CD4-positive, alpha-beta T cell treated with Interleukin-15 for 1 hour (primary cell): Measurements from ENCODE around the gene PBX1.

Source experiments
- DNase-seq: peaks from one replicate; pipeline ENCODE4 v3.0.0-alpha.2; 2020

Gene PBX1

GRCh38 chr1:164843743-164844500 is 284.9 kb downstream of the PBX1 start:
- no peak for DNase-seq

GRCh38 chr1:164846731-164847691 is 288.0 kb downstream of the PBX1 start:
- DNase-seq, result no peak

- DNase-seq, result no peak
Observed at GRCh38 chr1:164853146-164853545, 294.2 kb downstream of the PBX1 start.

GRCh38 chr1:164855716-164856329 is 296.8 kb downstream of the PBX1 start:
- no peak for DNase-seq

GRCh38 chr1:164856381-164856780 is 297.4 kb downstream of the PBX1 start:
- DNase-seq, result no peak

GRCh38 chr1:164857439-164857838 is 298.5 kb downstream of the PBX1 start:
- no peak for DNase-seq

GRCh38 chr1:164858096-164858632 is 299.2 kb downstream of the PBX1 start:
- DNase-seq, result no peak

- no peak for DNase-seq
Observed at GRCh38 chr1:164861632-164862031, 302.6 kb downstream of the PBX1 start.

- no peak for DNase-seq
Observed at GRCh38 chr1:164863056-164863455, 304.1 kb downstream of the PBX1 start.

- DNase-seq, result no peak
Observed at GRCh38 chr1:164864161-164864560, 305.2 kb downstream of the PBX1 start.

- DNase-seq, result no peak
Observed at GRCh38 chr1:164865385-164865784, 306.4 kb downstream of the PBX1 start.

GRCh38 chr1:164867590-164867989 is 308.6 kb downstream of the PBX1 start:
- no peak for DNase-seq

GRCh38 chr1:164868990-164869389 is 310.0 kb downstream of the PBX1 start:
- DNase-seq, result no peak

- no peak for DNase-seq
Observed at GRCh38 chr1:164875518-164875917, 316.5 kb downstream of the PBX1 start.

GRCh38 chr1:164876398-164877116 is 317.6 kb downstream of the PBX1 start:
- no peak for DNase-seq

- no peak for DNase-seq
Observed at GRCh38 chr1:164880199-164880598, 321.2 kb downstream of the PBX1 start.

- DNase-seq, result no peak
Observed at GRCh38 chr1:164880644-164881043, 321.7 kb downstream of the PBX1 start.

- no peak for DNase-seq
Observed at GRCh38 chr1:164885311-164885710, 326.3 kb downstream of the PBX1 start.

GRCh38 chr1:164886101-164886500 is 327.1 kb downstream of the PBX1 start:
- DNase-seq, result no peak

- no peak for DNase-seq
Observed at GRCh38 chr1:164891615-164892014, 332.6 kb downstream of the PBX1 start.

GRCh38 chr1:164895026-164895912 is 336.3 kb downstream of the PBX1 start:
- no peak for DNase-seq
